GM13977 (cell line): ENCODE measurements around the gene MEF2C.

ENCODE experiments used
- DNase-seq: peaks from one replicate; pipeline ENCODE4 v3.0.0; 2012; ENCODE audit warnings: low spot score
- in situ Hi-C: fragments of 300-500 bp; cut with MboI; formaldehyde crosslinking; loops from one replicate; pipeline ENCODE4 v1.12.0; 2022; ENCODE audit warnings: low sequenced_read_pairs, low pct_unique_long_range_greater_than_20kb, mixed read lengths, inconsistent platforms; ENCODE audit not compliant: unreplicated experiment
- TF ChIP-seq, protein P1 (sequence below): IDR thresholded peaks from 2 replicates; pipeline ENCODE4 v1.5.1; 2012; ENCODE audit warnings: mild to moderate bottlenecking, control low read depth; ENCODE audit not compliant: insufficient read depth; ENCODE audit errors: extremely low read depth, missing control alignments

MEF2C gene

DNA sequence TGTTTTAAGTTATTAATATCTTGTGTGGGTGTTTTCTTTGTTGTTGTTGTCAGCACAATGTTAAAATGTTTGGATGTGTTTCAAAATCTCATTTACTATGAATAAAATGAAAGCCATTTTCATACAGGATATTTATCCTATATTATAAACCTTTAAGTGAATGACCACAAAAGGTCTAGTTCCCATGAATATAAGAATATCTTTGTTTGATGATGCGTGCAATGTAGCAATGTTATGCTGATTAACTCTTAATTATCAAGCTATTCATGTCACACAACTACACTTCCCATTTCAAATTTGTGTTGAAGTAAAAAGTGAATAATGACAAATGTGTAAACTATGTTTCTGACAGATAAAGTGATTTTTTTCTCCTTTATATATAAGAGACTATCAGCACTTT is 59.8 kb downstream of the MEF2C start:
- no peak for DNase-seq
- TF ChIP-seq, protein P1, sequence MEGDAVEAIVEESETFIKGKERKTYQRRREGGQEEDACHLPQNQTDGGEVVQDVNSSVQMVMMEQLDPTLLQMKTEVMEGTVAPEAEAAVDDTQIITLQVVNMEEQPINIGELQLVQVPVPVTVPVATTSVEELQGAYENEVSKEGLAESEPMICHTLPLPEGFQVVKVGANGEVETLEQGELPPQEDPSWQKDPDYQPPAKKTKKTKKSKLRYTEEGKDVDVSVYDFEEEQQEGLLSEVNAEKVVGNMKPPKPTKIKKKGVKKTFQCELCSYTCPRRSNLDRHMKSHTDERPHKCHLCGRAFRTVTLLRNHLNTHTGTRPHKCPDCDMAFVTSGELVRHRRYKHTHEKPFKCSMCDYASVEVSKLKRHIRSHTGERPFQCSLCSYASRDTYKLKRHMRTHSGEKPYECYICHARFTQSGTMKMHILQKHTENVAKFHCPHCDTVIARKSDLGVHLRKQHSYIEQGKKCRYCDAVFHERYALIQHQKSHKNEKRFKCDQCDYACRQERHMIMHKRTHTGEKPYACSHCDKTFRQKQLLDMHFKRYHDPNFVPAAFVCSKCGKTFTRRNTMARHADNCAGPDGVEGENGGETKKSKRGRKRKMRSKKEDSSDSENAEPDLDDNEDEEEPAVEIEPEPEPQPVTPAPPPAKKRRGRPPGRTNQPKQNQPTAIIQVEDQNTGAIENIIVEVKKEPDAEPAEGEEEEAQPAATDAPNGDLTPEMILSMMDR: no peak
- in situ Hi-C loops: loop anchor here (10.0 kb wide), 1 partner anchor 88 kb away; no protein-coding TSS in a partner anchor

GRCh38 chr5:88821161-88821560 is 61.8 kb downstream of the MEF2C start:
- no peak for DNase-seq
- in situ Hi-C loops: loop anchor here (10.0 kb wide), 1 partner anchor 86 kb away; no protein-coding TSS in a partner anchor

GRCh38 chr5:88820581-88820980 is 62.4 kb downstream of the MEF2C start:
- TF ChIP-seq, protein P1: no peak
- in situ Hi-C loops: loop anchor here (10.0 kb wide), 1 partner anchor 86 kb away; no protein-coding TSS in a partner anchor
- DNase-seq: no peak

More at GRCh38 chr5:88821161-88821560, 61.8 kb downstream of the MEF2C start:
- TF ChIP-seq, protein P1: no peak

DNA sequence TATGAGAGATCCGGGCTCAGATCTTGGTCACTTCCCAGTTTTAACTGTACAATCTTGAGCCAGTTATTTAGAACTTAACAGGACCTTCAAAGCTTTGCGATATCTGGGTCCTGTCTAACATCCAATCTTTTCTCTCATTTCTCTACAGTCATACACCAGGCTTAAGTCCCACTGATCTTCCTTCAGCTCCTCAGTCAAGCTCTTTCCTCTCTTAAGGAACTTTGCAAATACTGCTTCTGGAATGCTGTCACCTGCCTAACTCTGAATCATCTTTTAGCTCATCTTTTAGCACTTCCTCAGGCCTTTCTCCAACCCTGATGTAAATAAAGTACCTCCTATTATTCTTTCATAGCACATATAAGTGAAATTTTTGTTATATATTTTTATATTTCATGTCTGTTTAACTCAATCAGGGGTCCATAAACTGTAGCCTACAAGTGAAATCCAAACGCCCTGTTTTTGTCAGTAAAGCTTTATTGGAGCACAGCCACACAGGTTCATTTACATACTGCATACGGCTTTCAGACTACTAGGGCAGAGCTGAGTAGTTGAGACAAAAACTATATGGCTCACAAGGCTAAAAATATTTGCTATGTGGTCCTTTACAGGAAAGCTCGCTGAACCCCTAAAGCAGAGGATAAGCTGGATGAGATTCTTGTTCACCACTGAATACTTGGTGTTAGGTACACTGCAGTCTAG is 63.5 kb downstream of the MEF2C start:
- in situ Hi-C loops: no loop called here
- no peak for DNase-seq
- TF ChIP-seq, protein P1: no peak

DNA sequence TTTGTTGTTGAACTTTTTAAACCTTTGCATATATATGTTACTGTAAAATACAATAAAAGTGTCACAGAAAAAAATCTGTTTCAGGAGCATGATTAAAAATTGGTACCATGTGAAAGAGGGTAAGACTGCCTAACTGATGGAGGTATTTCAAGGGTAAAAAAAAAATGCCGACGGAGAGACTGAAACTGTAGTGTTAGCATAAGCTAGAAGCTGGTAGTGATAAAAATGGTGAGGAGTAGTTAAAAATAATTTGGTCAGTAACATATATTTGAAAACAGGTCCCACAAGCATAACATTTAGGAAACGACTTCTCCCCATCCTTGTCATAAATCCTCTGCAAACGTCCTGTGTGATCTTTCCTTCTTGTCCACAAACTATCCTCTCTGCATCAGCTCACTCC is 64.7 kb downstream of the MEF2C start:
- in situ Hi-C loops: no loop called here
- TF ChIP-seq, protein P1: no peak
- DNase-seq: no peak

GRCh38 chr5:88816195-88816594 is 66.8 kb downstream of the MEF2C start:
- DNase-seq: no peak
- TF ChIP-seq, protein P1: no peak

More at GRCh38 chr5:88816195-88816594, 66.8 kb downstream of the MEF2C start:
- in situ Hi-C loops: no loop called here
